A673 (cell line): ENCODE results near the gene SOBP. TPM values are rescaled to one million over a fixed set of nuclear protein-coding genes. Genes with fewer than 3 reads are reported as not detected.

Source experiments
- BruUV-seq: library from RNA; stranded (reverse); fragments of 400-500 nt; replicated peaks from 2 replicates; lab custom pipeline; 2021; lab: Mats Ljungman, UMichigan
- CTCF ChIA-PET: fragments of 300-600 bp; sonication (Branson Sonifier 250); formaldehyde crosslinking; loops from one replicate; lab custom pipeline; 2022; ENCODE audit warnings: antibody characterized with exemption; lab: Charles Lee
- POLR2A ChIA-PET: fragments of 300-600 bp; sonication (Branson Sonifier 250); formaldehyde crosslinking; loops from one replicate; lab custom pipeline; 2022; ENCODE audit warnings: antibody characterized with exemption; ENCODE audit not compliant: low non-redundant PET; lab: Charles Lee
- DNase-seq: peaks from one replicate; pipeline ENCODE4 v3.0.0-alpha.2; 2015; ENCODE audit warnings: low spot score
- H3K27ac ChIP-seq: fragments of 200-600 bp; sonication (generic); 2 replicates; pipeline ENCODE4 v1.5.1; 2016; ENCODE audit warnings: mixed run types, low read depth, mild to moderate bottlenecking, mixed read lengths, antibody characterized with exemption, low read length; ENCODE audit not compliant: poor library complexity, severe bottlenecking
- H3K27me3 ChIP-seq: fragments of 200-600 bp; sonication (generic); replicated peaks from 2 replicates; pipeline ENCODE4 v1.6.1; 2017; ENCODE audit warnings: mixed run types, low read depth, mild to moderate bottlenecking, mixed read lengths, antibody characterized with exemption, low read length; ENCODE audit not compliant: insufficient read depth, poor library complexity
- H3K36me3 ChIP-seq: fragments of 200-600 bp; sonication (generic); 2 replicates; pipeline ENCODE4 v1.6.1; 2016; ENCODE audit warnings: mixed run types, mild to moderate bottlenecking, mixed read lengths, antibody characterized with exemption, low read length; ENCODE audit not compliant: insufficient read depth, poor library complexity, severe bottlenecking
- H3K4me1 ChIP-seq: fragments of 200-600 bp; sonication (generic); 2 replicates; pipeline ENCODE4 v1.6.1; 2017; ENCODE audit warnings: mixed run types, mild to moderate bottlenecking, mixed read lengths, antibody characterized with exemption, low read length; ENCODE audit not compliant: insufficient read depth, poor library complexity, severe bottlenecking
- H3K4me3 ChIP-seq: fragments of 200-600 bp; sonication (generic); 2 replicates; pipeline ENCODE4 v1.5.1; 2016; ENCODE audit warnings: low read depth, mixed run types, mild to moderate bottlenecking, mixed read lengths, low read length; ENCODE audit not compliant: poor library complexity, severe bottlenecking
- H3K9me3 ChIP-seq: fragments of 200-600 bp; sonication (generic); 2 replicates; pipeline ENCODE4 v1.6.1; 2016; ENCODE audit warnings: mixed run types, low read depth, mild to moderate bottlenecking, mixed read lengths, antibody characterized with exemption, low read length; ENCODE audit not compliant: poor library complexity, severe bottlenecking
- CTCF ChIP-seq: fragments of 300-800, 200-600 bp; sonication (generic); conservative IDR thresholded peaks from 2 replicates; pipeline ENCODE4 v1.5.1; 2017; ENCODE audit warnings: low read depth, mild to moderate bottlenecking, antibody characterized with exemption, low read length, moderate library complexity, mixed read lengths
- EZH2 ChIP-seq: fragments of 200-600 bp; sonication (generic); IDR thresholded peaks from 2 replicates; pipeline ENCODE4 v1.6.1; 2017; ENCODE audit warnings: borderline replicate concordance, low read depth, mild to moderate bottlenecking, mixed read lengths, antibody characterized with exemption, low read length; ENCODE audit not compliant: poor library complexity, severe bottlenecking
- intact Hi-C: fragments of 100-400 bp; cut with micrococcal nuclease; formaldehyde crosslinking; loops from one replicate; pipeline ENCODE4 v1.10.0; 2022; ENCODE audit not compliant: unreplicated experiment
- total RNA-seq: library from RNA; stranded (reverse); gene quantifications from 2 replicates; pipeline ENCODE4 v1.2.3, GENCODE V29; 2021

SOBP gene
- total RNA-seq, 1 experiment from 2014 or later, result 3.3 TPM

- Histone ChIP-seq H3K9me3 (no peaks in the 10 kb centered on the region), H3K4me3 (no peak overlapping the region), H3K4me1 (peaks cover 7% of the 10 kb centered on the region), H3K36me3 (no peaks in the 10 kb centered on the region), H3K27ac (no peak overlapping the region), H3K27me3 (no peaks in the 10 kb centered on the region)
- TF ChIP-seq EZH2 (no peak), CTCF (no peak)
- POLR2A ChIA-PET, result no interaction called here
- CTCF ChIA-PET, result no interaction called here
- intact Hi-C loops, result no loop called here
- no peak for DNase-seq
- BruUV-seq, result no TSS peak
These were observed 173.4 kb downstream of the SOBP start for GRCh38 chr6:107663308-107663707.

- CTCF ChIA-PET, result no interaction called here
- intact Hi-C loops, result no loop called here
- TF ChIP-seq CTCF (no peak), EZH2 (no peak)
- POLR2A ChIA-PET, result no interaction called here
- no peaks in the 10 kb centered on the region for H3K4me1 ChIP-seq
- H3K27ac ChIP-seq, result no peak overlapping the region
- no TSS peak for BruUV-seq
- no peaks in the 10 kb centered on the region for H3K27me3 ChIP-seq
- H3K9me3 ChIP-seq, result no peaks in the 10 kb centered on the region
- DNase-seq, result no peak
- no peaks in the 10 kb centered on the region for H3K36me3 ChIP-seq
- no peak overlapping the region for H3K4me3 ChIP-seq
These were observed 175.5 kb downstream of the SOBP start for GRCh38 chr6:107665382-107665781.

- DNase-seq, result no peak
- POLR2A ChIA-PET, result no interaction called here
- intact Hi-C loops, result no loop called here
- TF ChIP-seq EZH2, result no peak
- TF ChIP-seq CTCF, result no peak
- no TSS peak for BruUV-seq
- no peak overlapping the region for H3K4me3 ChIP-seq
- no peak overlapping the region for H3K27ac ChIP-seq
- H3K27me3 ChIP-seq, result no peaks in the 10 kb centered on the region
- CTCF ChIA-PET, result no interaction called here
- no peaks in the 10 kb centered on the region for H3K4me1 ChIP-seq
- no peaks in the 10 kb centered on the region for H3K36me3 ChIP-seq
- no peaks in the 10 kb centered on the region for H3K9me3 ChIP-seq
These were observed 176.4 kb downstream of the SOBP start for GRCh38 chr6:107666084-107666980.
